SK-N-SH (cell line): ENCODE data around the gene PILRB. TPM values are rescaled to one million over a fixed set of nuclear protein-coding genes. Genes with fewer than 3 reads are reported as not detected.
A peak's percentile ranks its signal among the peaks of the same experiment; 100 is the strongest.
"Not testable (repeated sequence)": the region's sequence is repeated elsewhere in the genome, so short reads cannot be mapped to it uniquely, and the experiment has no call there.

Experiments
- CTCF ChIA-PET: fragments of 300-600, 350-600 bp; formaldehyde crosslinking; extraction: SDS; loops from one replicate; lab custom pipeline; 2021; lab: Yijun Ruan, JAX
- POLR2A ChIA-PET: fragments of 350-600 bp; sonication (Branson Sonifier 250); formaldehyde crosslinking; extraction: SDS; loops from one replicate; lab custom pipeline; 2020; ENCODE audit warnings: antibody characterized with exemption, inconsistent platforms; lab: Yijun Ruan, JAX
- DNase-seq: peaks from one replicate; pipeline ENCODE4 v3.0.0; 2012
- H2AFZ ChIP-seq: fragments of 200-600 bp; sonication (generic); 2 replicates; pipeline ENCODE4 v1.8.1; 2016; ENCODE audit warnings: antibody characterized with exemption, mild to moderate bottlenecking, low read depth
- H3F3A ChIP-seq: fragments of 200-600 bp; sonication (generic); replicated peaks from 2 replicates; pipeline ENCODE3; 2016; ENCODE audit warnings: antibody characterized with exemption, mild to moderate bottlenecking; ENCODE audit not compliant: insufficient read depth
- H3K27ac ChIP-seq, 2 experiments: fragments of 200-500 bp in 1 of 2; fragments of 200-600 bp in 1 of 2; sonication (Bioruptor generic) in 1 of 2; sonication (generic), shearing (Covaris generic) in 1 of 2; 2 replicates each; pipeline versions ENCODE4 v1.5.1 to v1.6.1; 2014 to 2016; ENCODE audit warnings: low read depth in 2 of 2, inconsistent platforms in 1 of 2, low read length in 1 of 2, mild to moderate bottlenecking in 1 of 2, mixed read lengths in 1 of 2
- H3K27me3 ChIP-seq: fragments of 200-600 bp; sonication (generic), shearing (Covaris generic); 2 replicates; pipeline ENCODE4 v1.6.1; 2016; ENCODE audit warnings: mixed run types; ENCODE audit not compliant: insufficient read depth
- H3K36me3 ChIP-seq, 2 experiments: fragments of 200-500 bp in 1 of 2; fragments of 200-600 bp in 1 of 2; sonication (Bioruptor generic) in 1 of 2; sonication (generic) in 1 of 2; replicated peaks in 1 of 2; 2 replicates each; pipeline versions ENCODE3 to v1.5.1; 2014 to 2016; ENCODE audit warnings: low read length in 1 of 2, mild to moderate bottlenecking in 1 of 2; ENCODE audit not compliant: insufficient read depth in 2 of 2, control insufficient read depth in 1 of 2
- H3K4me1 ChIP-seq, 2 experiments: fragments of 200-500 bp in 1 of 2; fragments of 200-600 bp in 1 of 2; sonication (Bioruptor generic) in 1 of 2; sonication (generic), shearing (Covaris generic) in 1 of 2; 2 replicates each; pipeline versions ENCODE4 v1.5.1 to v1.6.1; 2014 to 2016; ENCODE audit warnings: low read depth in 1 of 2, low read length in 1 of 2, mixed run types in 1 of 2; ENCODE audit not compliant: insufficient read depth in 2 of 2, control insufficient read depth in 1 of 2
- H3K4me2 ChIP-seq: fragments of 200-600 bp; sonication (generic), shearing (Covaris generic); 2 replicates; pipeline ENCODE4 v1.6.1; 2017; ENCODE audit warnings: mixed run types
- H3K4me3 ChIP-seq, 2 experiments: fragments of 200-500 bp in 1 of 2; fragments of 200-600 bp in 1 of 2; sonication (Bioruptor generic) in 1 of 2; sonication (generic), shearing (Covaris generic) in 1 of 2; 2 replicates each; pipeline versions ENCODE4 v1.5.1 to v1.8.1; 2014 to 2016; ENCODE audit warnings: low read depth in 2 of 2, inconsistent platforms in 1 of 2, low read length in 1 of 2, mild to moderate bottlenecking in 1 of 2, mixed read lengths in 1 of 2, moderate library complexity in 1 of 2
- H3K79me2 ChIP-seq: fragments of 200-600 bp; sonication (generic); 2 replicates; pipeline ENCODE4 v1.8.1; 2017; ENCODE audit warnings: mild to moderate bottlenecking; ENCODE audit not compliant: insufficient read depth
- H3K9ac ChIP-seq: fragments of 200-600 bp; sonication (generic); 2 replicates; pipeline ENCODE4 v1.6.1; 2017; ENCODE audit warnings: mixed run types
- H3K9me2 ChIP-seq: fragments of 200-600 bp; sonication (generic); 2 replicates; pipeline ENCODE4 v1.6.1; 2017; ENCODE audit warnings: mixed run types
- H3K9me3 ChIP-seq: fragments of 200-600 bp; sonication (generic); 2 replicates; pipeline ENCODE4 v1.6.1; 2017; ENCODE audit warnings: mixed run types, mild to moderate bottlenecking, moderate library complexity
- H4K20me1 ChIP-seq: fragments of 200-600 bp; sonication (generic); 2 replicates; pipeline ENCODE4 v1.6.1; 2017; ENCODE audit warnings: mild to moderate bottlenecking, mixed run types; ENCODE audit not compliant: insufficient read depth
- EP300 ChIP-seq, 2 experiments: IDR thresholded peaks; 2 replicates each; pipeline versions ENCODE4 v1.4.0 to v1.6.1; 2012; ENCODE audit warnings: borderline replicate concordance in 1 of 2, low read depth in 1 of 2, low read length in 1 of 2
- GABPA ChIP-seq: IDR thresholded peaks from 2 replicates; pipeline ENCODE4 v1.4.0; 2012; ENCODE audit warnings: low read depth, mild to moderate bottlenecking
- JUND ChIP-seq: IDR thresholded peaks from 2 replicates; pipeline ENCODE4 v1.4.0; 2012
- NFIC ChIP-seq: IDR thresholded peaks from 2 replicates; pipeline ENCODE4 v1.4.0; 2012; ENCODE audit warnings: borderline replicate concordance
- NRF1 ChIP-seq: IDR thresholded peaks from 2 replicates; pipeline ENCODE4 v1.6.1; 2012; ENCODE audit warnings: low read depth, mild to moderate bottlenecking, low read length
- POLR2AphosphoS5 ChIP-seq: IDR thresholded peaks from 2 replicates; pipeline ENCODE4 v1.6.1; 2012; ENCODE audit warnings: low read depth, low read length
- RAD21 ChIP-seq: IDR thresholded peaks from 2 replicates; pipeline ENCODE4 v1.6.1; 2012; ENCODE audit warnings: mild to moderate bottlenecking, low read length
- RFX5 ChIP-seq: IDR thresholded peaks from 2 replicates; pipeline ENCODE4 v1.6.1; 2012; ENCODE audit warnings: mild to moderate bottlenecking, improper control_type of control experiment, low read length
- RXRA ChIP-seq: IDR thresholded peaks from 2 replicates; pipeline ENCODE4 v1.4.0; 2012; ENCODE audit warnings: low read depth, mild to moderate bottlenecking, borderline replicate concordance
- SMC3 ChIP-seq: IDR thresholded peaks from 2 replicates; pipeline ENCODE4 v1.6.1; 2012; ENCODE audit warnings: low read depth, low read length, improper control_type of control experiment
- ZBTB33 ChIP-seq: IDR thresholded peaks from 2 replicates; pipeline ENCODE4 v1.4.0; 2012; ENCODE audit warnings: low read depth, borderline replicate concordance
- WGBS: methylation state at CpG from one replicate; pipeline ENCODE4 v1.1.6; 2017; ENCODE audit warnings: low lambda C conversion rate; 5-methylcytosine and 5-hydroxymethylcytosine counted together
- polyA plus RNA-seq, 3 experiments: library from polyadenylated mRNA; depleted of rRNA; stranded (reverse); fragments of >200 nt; gene quantifications; 2 replicates each; pipeline ENCODE4 v1.2.3, GENCODE V29; 2012
- TF ChIP-seq, protein P1 (sequence below): fragments of 200-600 bp; sonication (generic); IDR thresholded peaks from 2 replicates; pipeline ENCODE4 v1.6.1; 2017; ENCODE audit warnings: antibody characterized with exemption, mild to moderate bottlenecking, moderate library complexity
- TF ChIP-seq, protein P2 (sequence below): IDR thresholded peaks from 2 replicates; pipeline ENCODE4 v1.4.0; 2012; ENCODE audit warnings: low read depth

Gene PILRB
- polyA plus RNA-seq, 1 of the 3 experiments (the other 2 are of a cell fraction): 55.4 TPM

- H3K9ac ChIP-seq, H3K9me2 ChIP-seq, H3K4me1 ChIP-seq, H3K4me2 ChIP-seq, POLR2A ChIA-PET, H3K4me3 ChIP-seq, H3K27me3 ChIP-seq, H3K9me3 ChIP-seq: not testable (repeated sequence)
- H3F3A ChIP-seq: peaks cover 20% of the 10 kb centered on the region
- 9% methylated on average over 3 of the region's 5 CpGs for WGBS
- H3K36me3 ChIP-seq: peaks cover 62 to 71% of the 10 kb centered on the region in 2 experiments
- TF ChIP-seq SMC3 (peak; percentile 16; the same call in 1 of the 2 replicates), RAD21 (peak; percentile 46)
- TF ChIP-seq, protein P1, sequence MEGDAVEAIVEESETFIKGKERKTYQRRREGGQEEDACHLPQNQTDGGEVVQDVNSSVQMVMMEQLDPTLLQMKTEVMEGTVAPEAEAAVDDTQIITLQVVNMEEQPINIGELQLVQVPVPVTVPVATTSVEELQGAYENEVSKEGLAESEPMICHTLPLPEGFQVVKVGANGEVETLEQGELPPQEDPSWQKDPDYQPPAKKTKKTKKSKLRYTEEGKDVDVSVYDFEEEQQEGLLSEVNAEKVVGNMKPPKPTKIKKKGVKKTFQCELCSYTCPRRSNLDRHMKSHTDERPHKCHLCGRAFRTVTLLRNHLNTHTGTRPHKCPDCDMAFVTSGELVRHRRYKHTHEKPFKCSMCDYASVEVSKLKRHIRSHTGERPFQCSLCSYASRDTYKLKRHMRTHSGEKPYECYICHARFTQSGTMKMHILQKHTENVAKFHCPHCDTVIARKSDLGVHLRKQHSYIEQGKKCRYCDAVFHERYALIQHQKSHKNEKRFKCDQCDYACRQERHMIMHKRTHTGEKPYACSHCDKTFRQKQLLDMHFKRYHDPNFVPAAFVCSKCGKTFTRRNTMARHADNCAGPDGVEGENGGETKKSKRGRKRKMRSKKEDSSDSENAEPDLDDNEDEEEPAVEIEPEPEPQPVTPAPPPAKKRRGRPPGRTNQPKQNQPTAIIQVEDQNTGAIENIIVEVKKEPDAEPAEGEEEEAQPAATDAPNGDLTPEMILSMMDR: peak; percentile 63
- TF ChIP-seq, all 33 proteins: peak for 3; not testable (repeated sequence) for 30
- H4K20me1 ChIP-seq: peaks cover 27% of the 10 kb centered on the region
- CTCF ChIA-PET: interaction anchor here (0.6 to 4.0 kb wide), 11 partner anchors 9 to 213 kb away, joined by 3 to 32 read pairs (median 5); no protein-coding TSS in a partner anchor
- H3K27ac ChIP-seq: peak overlapping the region in 1 of 2 experiments; percentile 66; a peak in 2 of 4 replicates
- not testable (repeated sequence) for H2AFZ ChIP-seq, DNase-seq
- H3K79me2 ChIP-seq: peaks cover 67% of the 10 kb centered on the region
Measured at GRCh38 chr7:100345288-100345672, 12.6 kb upstream of the PILRB start.

GRCh38 chr7:100346921-100347320 lies 11.0 kb upstream of the PILRB start:
- Histone ChIP-seq H2AFZ (no peak overlapping the region), H4K20me1 (peaks cover 23% of the 10 kb centered on the region), H3K9me2 (no peaks in the 10 kb centered on the region), H3K79me2 (peaks cover 52% of the 10 kb centered on the region), H3K4me2 (no peak overlapping the region), H3F3A (peaks cover 20% of the 10 kb centered on the region), H3K4me1 (peaks cover 0 to 6% of the 10 kb centered on the region in 2 experiments; a peak in 2 of 4 replicates), H3K36me3 (peaks cover 64 to 69% of the 10 kb centered on the region in 2 experiments), H3K27me3 (no peaks in the 10 kb centered on the region), H3K9me3 (no peaks in the 10 kb centered on the region)
- TF ChIP-seq RFX5: no peak
- no peak for TF ChIP-seq NRF1
- TF ChIP-seq RXRA: no peak
- no peak for TF ChIP-seq POLR2AphosphoS5
- TF ChIP-seq, all 33 proteins: peak for 0
- CTCF ChIA-PET: interaction anchor here (1.1 to 4.0 kb wide), 5 partner anchors 18 to 215 kb away, joined by 3 to 32 read pairs (median 4); no protein-coding TSS in a partner anchor
- no peak overlapping the region for H3K9ac ChIP-seq
- no peak overlapping the region for H3K4me3 ChIP-seq
- POLR2A ChIA-PET: interaction anchor here (0.5 to 1.0 kb wide), 2 partner anchors 17 to 233 kb away, joined by 3 read pairs; no protein-coding TSS in a partner anchor
- no peak overlapping the region for H3K27ac ChIP-seq
- DNase-seq: no peak

- no peaks in the 10 kb centered on the region for H3K9me3 ChIP-seq
- peaks cover 0 to 6% of the 10 kb centered on the region in 2 experiments; a peak in 2 of 4 replicates for H3K4me1 ChIP-seq
- no peaks in the 10 kb centered on the region for H3K27me3 ChIP-seq
- H3K36me3 ChIP-seq: peaks cover 55 to 66% of the 10 kb centered on the region in 2 experiments
- H4K20me1 ChIP-seq: peaks cover 18% of the 10 kb centered on the region
- no peak overlapping the region for H3K9ac ChIP-seq
- peaks cover 36% of the 10 kb centered on the region for H3K79me2 ChIP-seq
- H3F3A ChIP-seq: peaks cover 10% of the 10 kb centered on the region
- no peak overlapping the region for H3K4me2 ChIP-seq
- TF ChIP-seq ZBTB33 (no peak), GABPA (no peak), EP300 (IDR thresholded peaks at IDR 0.05; ENCODE audit: borderline replicate concordance in 1 of 2, low read depth in 1 of 2, low read length in 1 of 2) (no peak), NFIC (no peak), JUND (no peak)
- TF ChIP-seq, protein P2, sequence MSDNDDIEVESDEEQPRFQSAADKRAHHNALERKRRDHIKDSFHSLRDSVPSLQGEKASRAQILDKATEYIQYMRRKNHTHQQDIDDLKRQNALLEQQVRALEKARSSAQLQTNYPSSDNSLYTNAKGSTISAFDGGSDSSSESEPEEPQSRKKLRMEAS: no peak
- H3K9me2 ChIP-seq: no peaks in the 10 kb centered on the region
- ChIA-PET POLR2A (no interaction called here), CTCF (interaction anchor here (0.6 to 2.0 kb wide), 3 partner anchors 10 to 59 kb away, joined by 3 to 4 read pairs (median 4); no protein-coding TSS in a partner anchor)
- no peak overlapping the region for H2AFZ ChIP-seq
- no peak overlapping the region for H3K27ac ChIP-seq
- DNase-seq: no peak
- no peak overlapping the region for H3K4me3 ChIP-seq
Measured at GRCh38 chr7:100348805-100349204, 9.1 kb upstream of the PILRB start.
